ENCODE data around the gene OR1L8. TPM values are rescaled to one million over a fixed set of nuclear protein-coding genes. Genes with fewer than 3 reads are reported as not detected.

The OR1L8 gene
- total RNA-seq, 2 experiments from 2014 or later: not detected

Other genes starting within 250 kb of the OR1L8 start
- under 1 TPM in 1 of 2 experiments, not detected in 1; 0.09 TPM for gene PTGS1, start 212.4 kb downstream of the OR1L8 start, total RNA-seq
- gene OR1J1, start 105.5 kb downstream of the OR1L8 start, total RNA-seq: not detected
- not detected for gene OR1J2, start 72.6 kb downstream of the OR1L8 start, total RNA-seq
- gene OR1J4, start 64.2 kb downstream of the OR1L8 start, total RNA-seq: not detected
- not detected for gene OR1N1, start 56.1 kb downstream of the OR1L8 start, total RNA-seq
- gene OR1N2, start 30.3 kb downstream of the OR1L8 start, total RNA-seq: not detected
- gene OR1Q1, start 31.4 kb upstream of the OR1L8 start, total RNA-seq: not detected
- gene OR1B1, start 74.2 kb upstream of the OR1L8 start, total RNA-seq: not detected
- not detected for gene OR1L1, start 78.3 kb upstream of the OR1L8 start, total RNA-seq
- gene OR1L3, start 91.7 kb upstream of the OR1L8 start, total RNA-seq: not detected
- gene OR1L4, start 140.6 kb upstream of the OR1L8 start, total RNA-seq: not detected
- not detected for gene OR1L6, start 158.9 kb upstream of the OR1L8 start, total RNA-seq
- not detected for gene OR5C1, start 205.5 kb upstream of the OR1L8 start, total RNA-seq
- gene OR1K1, start 216.7 kb upstream of the OR1L8 start, total RNA-seq: not detected
- gene PDCL, start 245.2 kb upstream of the OR1L8 start, total RNA-seq: 10 to 100 TPM; 18.4 to 18.8 TPM

Data from activated CD4-positive, alpha-beta T cell treated with anti-CD3 and anti-CD28 coated beads for 36 hours (primary cell).